OCI-LY3 (cell line): ENCODE results near the gene ZCCHC24.
"Not testable (repeated sequence)": the region's sequence is repeated elsewhere in the genome, so short reads cannot be mapped to it uniquely, and the experiment has no call there.

Experiments used
- H2AFZ ChIP-seq: fragments of 200-600, 300-600 bp; shearing (Covaris generic); 2 replicates; pipeline ENCODE4 v1.6.0; 2014; ENCODE audit warnings: antibody characterized with exemption, low read depth, low read length
- H3K27ac ChIP-seq: fragments of 200-600, 300-600 bp; sonication (generic); 2 replicates; pipeline ENCODE4 v1.5.1; 2014; ENCODE audit warnings: mild to moderate bottlenecking, low read length, moderate library complexity, mixed read lengths
- H3K27me3 ChIP-seq: fragments of 200-600, 300-600 bp; sonication (generic); 2 replicates; pipeline ENCODE4 v1.6.1; 2014; ENCODE audit warnings: low read depth, low read length, mixed read lengths
- H3K36me3 ChIP-seq: fragments of 200-600, 300-600 bp; sonication (generic); replicated peaks from 2 replicates; pipeline ENCODE3; 2014; ENCODE audit warnings: low read depth, low read length, mixed read lengths
- H3K4me1 ChIP-seq: fragments of 300-600, 200-600 bp; sonication (generic); 2 replicates; pipeline ENCODE4 v1.6.1; 2014; ENCODE audit warnings: low read length, mixed read lengths
- H3K4me2 ChIP-seq: fragments of 200-600, 300-600 bp; sonication (generic); 2 replicates; pipeline ENCODE4 v1.6.1; 2014; ENCODE audit warnings: low read length, mixed read lengths
- H3K4me3 ChIP-seq: fragments of 300-600, 200-600 bp; sonication (generic); 2 replicates; pipeline ENCODE4 v1.5.1; 2014; ENCODE audit warnings: antibody characterized with exemption, mild to moderate bottlenecking, low read length, moderate library complexity
- H3K79me2 ChIP-seq: fragments of 300-600, 200-600 bp; shearing (Covaris generic); 2 replicates; pipeline ENCODE4 v1.6.1; 2014; ENCODE audit warnings: mild to moderate bottlenecking, low read length, mixed read lengths
- H3K9ac ChIP-seq: fragments of 300-600, 200-600 bp; shearing (Covaris generic); 2 replicates; pipeline ENCODE4 v1.6.0; 2014; ENCODE audit warnings: mild to moderate bottlenecking, low read length, moderate library complexity
- H3K9me3 ChIP-seq: fragments of 200-600, 300-600 bp; shearing (Covaris generic); 2 replicates; pipeline ENCODE4 v1.6.1; 2014; ENCODE audit warnings: low read length, mixed read lengths; ENCODE audit not compliant: insufficient read depth
- H4K20me1 ChIP-seq: fragments of 200-600, 300-600 bp; sonication (generic); 2 replicates; pipeline ENCODE4 v1.6.1; 2016; ENCODE audit warnings: low read length, mixed read lengths; ENCODE audit not compliant: insufficient read depth
- CTCF ChIP-seq: fragments of 200-600, 300-600 bp; sonication (generic); IDR thresholded peaks from 2 replicates; pipeline ENCODE4 v1.5.1; 2014; ENCODE audit warnings: antibody characterized with exemption, low read length, low read depth
- EZH2phosphoT487 ChIP-seq: fragments of 200-600 bp; shearing (Covaris generic); IDR thresholded peaks from 2 replicates; pipeline ENCODE4 v1.6.1; 2018; ENCODE audit warnings: antibody characterized with exemption, mixed run types, low read depth

The ZCCHC24 gene

GRCh38 chr10:79333513-79333912 lies 111.9 kb downstream of the ZCCHC24 start:
- H2AFZ ChIP-seq, result no peak overlapping the region
- H3K27ac ChIP-seq, result no peak overlapping the region
- H3K4me1 ChIP-seq, result peaks cover 11% of the 10 kb centered on the region
- H3K27me3 ChIP-seq, result no peaks in the 10 kb centered on the region
- no peak overlapping the region for H3K4me2 ChIP-seq
- H3K4me3 ChIP-seq, result no peak overlapping the region
- no peak overlapping the region for H3K9ac ChIP-seq
- no peaks in the 10 kb centered on the region for H4K20me1 ChIP-seq
- H3K9me3 ChIP-seq, result 0 out of 2 replicates have a peak, but pooled peaks cover 4% of the 10 kb centered on the region
- no peaks in the 10 kb centered on the region for H3K79me2 ChIP-seq
- no peaks in the 10 kb centered on the region for H3K36me3 ChIP-seq
- TF ChIP-seq EZH2phosphoT487 (no peak), CTCF (no peak)

GRCh38 chr10:79332610-79333315 lies 112.7 kb downstream of the ZCCHC24 start:
- not testable (repeated sequence) for H3K4me2 ChIP-seq, H3K36me3 ChIP-seq, H3K27ac ChIP-seq, H3K9me3 ChIP-seq, H3K79me2 ChIP-seq, H3K4me3 ChIP-seq, H2AFZ ChIP-seq, H3K9ac ChIP-seq, H3K27me3 ChIP-seq, H4K20me1 ChIP-seq
- H3K4me1 ChIP-seq, result peaks cover 11% of the 10 kb centered on the region
